Measurements from ENCODE around the gene GPR84. TPM values are rescaled to one million over a fixed set of nuclear protein-coding genes. Genes with fewer than 3 reads are reported as not detected.
A peak's percentile ranks its signal among the peaks of the same experiment; 100 is the strongest.

The GPR84 gene
- total and polyA plus RNA-seq, 9 of the 15 experiments (the other 6 are each of a cell fraction or from before 2014, with no cell fraction given): 0.07 to 0.18 (median 0.11) TPM; not detected in 5

- H3K4me2 ChIP-seq (ENCODE audit: insufficient read depth, low read length): no peak overlapping the region
- H3K27ac ChIP-seq (ENCODE audit: extremely low read depth, low read depth, low read length): no peak overlapping the region
- CTCF ChIA-PET (ENCODE audit: low intra/inter-chr PET ratio): interaction anchor here (2.3 kb wide), 1 partner anchor 34 kb away, joined by 10 read pairs; no protein-coding TSS in a partner anchor
- DNase-seq (ENCODE audit: extremely low read depth in 1 of 4, low spot score in 3 of 4) (peak; percentile 67 to 79 (median 68)), FAIRE-seq (peak; percentile 96), ATAC-seq (peak; percentile 78)
- H3K27me3 ChIP-seq (ENCODE audit: control insufficient read depth in 2 of 2, insufficient read depth in 2 of 2, low read length in 2 of 2): no peaks in the 10 kb centered on the region
- intact Hi-C loops (cut with micrococcal nuclease) (no loop called here), in situ Hi-C loops (cut with MboI) (no loop called here)
- 52% methylated on average over 11 of the region's 11 CpGs for WGBS (ENCODE audit: insufficient coverage, low coverage, missing lambda C conversion rate)
- peaks cover 0 to 3% of the 10 kb centered on the region in 2 experiments; a peak in 2 of 5 replicates for H3K4me1 ChIP-seq (replicated peaks in 1 of 2; ENCODE audit: control insufficient read depth in 2 of 2, insufficient read depth in 2 of 2, low read length in 2 of 2)
- H4K20me1 ChIP-seq (replicated peaks; ENCODE audit: control insufficient read depth, insufficient read depth, low read length): peaks cover 5% of the 10 kb centered on the region
- peaks cover 99% of the 10 kb centered on the region for H3K36me3 ChIP-seq (ENCODE audit: control insufficient read depth, insufficient read depth, low read length)
- H3K9me1 ChIP-seq (ENCODE audit: control insufficient read depth, insufficient read depth, low read length): peaks cover 5% of the 10 kb centered on the region
- no peaks in the 10 kb centered on the region for H3K9me3 ChIP-seq (replicated peaks; ENCODE audit: control insufficient read depth, insufficient read depth, low read depth, low read length)
- H3K9ac ChIP-seq (ENCODE audit: insufficient read depth in 1 of 2, low read depth in 2 of 2, low read length in 2 of 2): 0 out of 4 replicates have a peak overlapping the region, but pooled peaks of 1 of the 2 experiments have one; percentile 6
- BruUV-seq (replicated peaks): no TSS peak
- H2AFZ ChIP-seq (ENCODE audit: low read depth, low read length): no peak overlapping the region
- POLR2A ChIA-PET: interaction anchor here (0.6 to 0.8 kb wide), 2 partner anchors 8 to 363 kb away, joined by 3 read pairs; no protein-coding TSS in a partner anchor
- H3K79me2 ChIP-seq (ENCODE audit: control insufficient read depth, insufficient read depth, low read length): no peaks in the 10 kb centered on the region
- H3K4me3 ChIP-seq: no peak overlapping the region
- peak; percentile 66; the same call in 1 of the 2 replicates for TF ChIP-seq XRCC5 (IDR thresholded peaks at IDR 0.05; ENCODE audit: low read depth, low read length)
- peak; percentile 24 to 48 for TF ChIP-seq RAD21 (CRISPR knock-in tag; conservative IDR thresholded peaks at IDR 0.05 in 1 of 2, IDR thresholded peaks at IDR 0.05 in 1 of 2)
- no peak for TF ChIP-seq ESRRA (IDR thresholded peaks at IDR 0.05; ENCODE audit: borderline replicate concordance, low read depth)
- no peak for TF ChIP-seq YBX1 (IDR thresholded peaks at IDR 0.05)
- TF ChIP-seq SMARCA4 (IDR thresholded peaks at IDR 0.05): 0 out of 2 replicates have a peak, but pooled peaks have one; percentile 28
- no peak for TF ChIP-seq ZNF134 (CRISPR knock-in tag; conservative IDR thresholded peaks at IDR 0.05)
- TF ChIP-seq LARP7 (IDR thresholded peaks at IDR 0.05): no peak
- no peak for TF ChIP-seq NBN (IDR thresholded peaks at IDR 0.05; ENCODE audit: low read depth)
- TF ChIP-seq, protein P1, sequence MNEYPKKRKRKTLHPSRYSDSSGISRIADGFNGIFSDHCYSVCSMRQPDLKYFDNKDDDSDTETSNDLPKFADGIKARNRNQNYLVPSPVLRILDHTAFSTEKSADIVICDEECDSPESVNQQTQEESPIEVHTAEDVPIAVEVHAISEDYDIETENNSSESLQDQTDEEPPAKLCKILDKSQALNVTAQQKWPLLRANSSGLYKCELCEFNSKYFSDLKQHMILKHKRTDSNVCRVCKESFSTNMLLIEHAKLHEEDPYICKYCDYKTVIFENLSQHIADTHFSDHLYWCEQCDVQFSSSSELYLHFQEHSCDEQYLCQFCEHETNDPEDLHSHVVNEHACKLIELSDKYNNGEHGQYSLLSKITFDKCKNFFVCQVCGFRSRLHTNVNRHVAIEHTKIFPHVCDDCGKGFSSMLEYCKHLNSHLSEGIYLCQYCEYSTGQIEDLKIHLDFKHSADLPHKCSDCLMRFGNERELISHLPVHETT (CRISPR knock-in tag; conservative IDR thresholded peaks at IDR 0.05 in 1 of 2, IDR thresholded peaks at IDR 0.05 in 1 of 2): 0 out of 4 replicates have a peak, but pooled peaks of 1 of the 2 experiments have one; percentile 11
- TF ChIP-seq JUND (IDR thresholded peaks at IDR 0.05; ENCODE audit: borderline replicate concordance, low read depth, low read length): peak; percentile 27; the same call in 1 of the 2 replicates
- TF ChIP-seq JUND (tag; IDR thresholded peaks at IDR 0.05; ENCODE audit: borderline replicate concordance, low read depth, low read length): no peak
- TF ChIP-seq, protein P2, sequence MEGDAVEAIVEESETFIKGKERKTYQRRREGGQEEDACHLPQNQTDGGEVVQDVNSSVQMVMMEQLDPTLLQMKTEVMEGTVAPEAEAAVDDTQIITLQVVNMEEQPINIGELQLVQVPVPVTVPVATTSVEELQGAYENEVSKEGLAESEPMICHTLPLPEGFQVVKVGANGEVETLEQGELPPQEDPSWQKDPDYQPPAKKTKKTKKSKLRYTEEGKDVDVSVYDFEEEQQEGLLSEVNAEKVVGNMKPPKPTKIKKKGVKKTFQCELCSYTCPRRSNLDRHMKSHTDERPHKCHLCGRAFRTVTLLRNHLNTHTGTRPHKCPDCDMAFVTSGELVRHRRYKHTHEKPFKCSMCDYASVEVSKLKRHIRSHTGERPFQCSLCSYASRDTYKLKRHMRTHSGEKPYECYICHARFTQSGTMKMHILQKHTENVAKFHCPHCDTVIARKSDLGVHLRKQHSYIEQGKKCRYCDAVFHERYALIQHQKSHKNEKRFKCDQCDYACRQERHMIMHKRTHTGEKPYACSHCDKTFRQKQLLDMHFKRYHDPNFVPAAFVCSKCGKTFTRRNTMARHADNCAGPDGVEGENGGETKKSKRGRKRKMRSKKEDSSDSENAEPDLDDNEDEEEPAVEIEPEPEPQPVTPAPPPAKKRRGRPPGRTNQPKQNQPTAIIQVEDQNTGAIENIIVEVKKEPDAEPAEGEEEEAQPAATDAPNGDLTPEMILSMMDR (IDR thresholded peaks at IDR 0.05 in 2 of 3, conservative IDR thresholded peaks at IDR 0.05 in 1 of 3; ENCODE audit: insufficient read depth in 2 of 3, low read depth in 1 of 3, low read length in 3 of 3): peak; percentile 78 to 97 (median 82)
- no peak for TF ChIP-seq ARID3A (IDR thresholded peaks at IDR 0.05; ENCODE audit: borderline replicate concordance, low read depth, low read length)
- TF ChIP-seq SP1 (CRISPR knock-in tag; IDR thresholded peaks at IDR 0.05): 0 out of 2 replicates have a peak, but pooled peaks have one; percentile 17
- TF ChIP-seq TEAD1 (CRISPR knock-in tag; IDR thresholded peaks at IDR 0.05): peak in 1 of 2 experiments; percentile 35; a peak in 1 of 4 replicates
These were observed 40.0 kb upstream of the GPR84 start for GRCh38 chr12:54404061-54405004.

Data from K562 (cell line).